AG08395 (cell line): ENCODE measurements around the gene C11orf65.
A peak's percentile ranks its signal among the peaks of the same experiment; 100 is the strongest.
"Not testable (repeated sequence)": the region's sequence is repeated elsewhere in the genome, so short reads cannot be mapped to it uniquely, and the experiment has no call there.

ENCODE experiments used
- DNase-seq: peaks from one replicate; pipeline ENCODE4 v3.0.0; 2012; ENCODE audit warnings: mixed read lengths, low spot score

Gene C11orf65

GRCh38 chr11:108472681-108473080 lies 5.4 kb upstream of the C11orf65 start:
- DNase-seq = no peak

- no peak for DNase-seq
Observed at GRCh38 chr11:108468478-108468864, 1.1 kb upstream of the C11orf65 start.

GRCh38 chr11:108466405-108466804 lies 924 bp downstream of the C11orf65 start:
- no peak for DNase-seq

- DNase-seq = no peak
Observed at GRCh38 chr11:108453207-108453835, 14.0 kb downstream of the C11orf65 start.

GRCh38 chr11:108441445-108441844 lies 25.9 kb downstream of the C11orf65 start:
- not testable (repeated sequence) for DNase-seq

- no peak for DNase-seq
Observed at GRCh38 chr11:108436594-108436993, 30.7 kb downstream of the C11orf65 start.

- no peak for DNase-seq
Observed at GRCh38 chr11:108435066-108435465, 32.3 kb downstream of the C11orf65 start.

GRCh38 chr11:108432783-108433182 lies 34.5 kb downstream of the C11orf65 start:
- DNase-seq = peak; percentile 18

GRCh38 chr11:108431997-108432396 lies 35.3 kb downstream of the C11orf65 start:
- no peak for DNase-seq

GRCh38 chr11:108431370-108431769 lies 36.0 kb downstream of the C11orf65 start:
- no peak for DNase-seq

GRCh38 chr11:108417551-108417950 lies 49.8 kb downstream of the C11orf65 start:
- DNase-seq = not testable (repeated sequence)

GRCh38 chr11:108414958-108415357 lies 52.4 kb downstream of the C11orf65 start:
- no peak for DNase-seq

GRCh38 chr11:108405706-108406105 lies 61.6 kb downstream of the C11orf65 start:
- peak; percentile 30 for DNase-seq

GRCh38 chr11:108403052-108403451 lies 64.3 kb downstream of the C11orf65 start:
- no peak for DNase-seq

GRCh38 chr11:108402241-108402640 lies 65.1 kb downstream of the C11orf65 start:
- DNase-seq = no peak

GRCh38 chr11:108398439-108398838 lies 68.9 kb downstream of the C11orf65 start:
- no peak for DNase-seq

- not testable (repeated sequence) for DNase-seq
Observed at GRCh38 chr11:108396672-108397071, 70.7 kb downstream of the C11orf65 start.

GRCh38 chr11:108394744-108395284 lies 72.5 kb downstream of the C11orf65 start:
- DNase-seq = no peak

- no peak for DNase-seq
Observed at GRCh38 chr11:108393046-108393445, 74.3 kb downstream of the C11orf65 start.

- DNase-seq = no peak
Observed at GRCh38 chr11:108392353-108392752, 75.0 kb downstream of the C11orf65 start.

GRCh38 chr11:108388576-108388975 lies 78.8 kb downstream of the C11orf65 start:
- DNase-seq = no peak

GRCh38 chr11:108373505-108373904 lies 93.8 kb downstream of the C11orf65 start:
- not testable (repeated sequence) for DNase-seq

GRCh38 chr11:108370990-108371389 lies 96.3 kb downstream of the C11orf65 start:
- DNase-seq = no peak

GRCh38 chr11:108370315-108370714 lies 97.0 kb downstream of the C11orf65 start:
- no peak for DNase-seq
